HepG2 (cell line): Measurements from ENCODE around the gene RNF213. TPM values are rescaled to one million over a fixed set of nuclear protein-coding genes. Genes with fewer than 3 reads are reported as not detected.
A peak's percentile ranks its signal among the peaks of the same experiment; 100 is the strongest.

ENCODE experiments used
- CAMTA2 ChIP-seq: sonication (generic); formaldehyde crosslinking; IDR thresholded peaks from 2 replicates; pipeline ENCODE4 v1.4.0; 2020; ENCODE audit warnings: mild to moderate bottlenecking, missing genetic modification reagents, borderline replicate concordance
- ERF ChIP-seq: IDR thresholded peaks from 2 replicates; pipeline ENCODE4 v1.6.1; 2018; ENCODE audit warnings: missing biosample characterization, missing genetic modification reagents
- HNRNPH1 ChIP-seq: fragments of 200-400 bp; formaldehyde crosslinking; optimal IDR thresholded peaks from 2 replicates; pipeline ENCODE3; 2017; ENCODE audit warnings: mild to moderate bottlenecking, low read depth, low read length
- JUN ChIP-seq: sonication (generic); formaldehyde crosslinking; IDR thresholded peaks from 2 replicates; pipeline ENCODE4 v1.4.0; 2020; ENCODE audit warnings: mild to moderate bottlenecking, missing genetic modification reagents
- MYC ChIP-seq: sonication (generic); formaldehyde crosslinking; IDR thresholded peaks from 2 replicates; pipeline ENCODE4 v1.9.0; 2021; ENCODE audit warnings: missing genetic modification reagents, borderline replicate concordance
- NAIF1 ChIP-seq: sonication (generic); formaldehyde crosslinking; IDR thresholded peaks from 2 replicates; pipeline ENCODE4 v1.5.0; 2020; ENCODE audit warnings: mild to moderate bottlenecking, missing genetic modification reagents, borderline replicate concordance
- PHF20 ChIP-seq: sonication (generic); formaldehyde crosslinking; IDR thresholded peaks from 2 replicates; pipeline ENCODE4 v1.5.0; 2020; ENCODE audit warnings: mild to moderate bottlenecking, missing genetic modification reagents
- RBAK ChIP-seq: sonication (generic); formaldehyde crosslinking; IDR thresholded peaks from 2 replicates; pipeline ENCODE4 v1.5.1; 2020; ENCODE audit warnings: mild to moderate bottlenecking, missing genetic modification reagents
- RORA ChIP-seq: sonication (generic); formaldehyde crosslinking; IDR thresholded peaks from 2 replicates; pipeline ENCODE4 v1.5.0; 2020; ENCODE audit warnings: mild to moderate bottlenecking, missing genetic modification reagents, moderate library complexity
- ZFP37 ChIP-seq: sonication (generic); formaldehyde crosslinking; IDR thresholded peaks from 2 replicates; pipeline ENCODE4 v1.4.0; 2020; ENCODE audit warnings: missing genetic modification reagents, borderline replicate concordance
- ZNF160 ChIP-seq: sonication (generic); formaldehyde crosslinking; IDR thresholded peaks from 2 replicates; pipeline ENCODE4 v1.8.0; 2022; ENCODE audit warnings: mild to moderate bottlenecking, inconsistent platforms, missing genetic modification reagents
- ZNF451 ChIP-seq: sonication (generic); formaldehyde crosslinking; IDR thresholded peaks from 2 replicates; pipeline ENCODE4 v1.5.0; 2020; ENCODE audit warnings: mild to moderate bottlenecking, missing genetic modification reagents
- ZNF563 ChIP-seq: sonication (generic); formaldehyde crosslinking; IDR thresholded peaks from 2 replicates; pipeline ENCODE4 v1.8.0; 2022; ENCODE audit warnings: mild to moderate bottlenecking, moderate library complexity, missing genetic modification reagents
- ZNF644 ChIP-seq: IDR thresholded peaks from 2 replicates; pipeline ENCODE4 v1.6.1; 2016; ENCODE audit warnings: low read depth
- ZNF724P ChIP-seq: sonication (generic); formaldehyde crosslinking; IDR thresholded peaks from 2 replicates; pipeline ENCODE4 v1.8.0; 2022; ENCODE audit warnings: missing genetic modification reagents, borderline replicate concordance
- ZSCAN30 ChIP-seq: sonication (generic); formaldehyde crosslinking; IDR thresholded peaks from 2 replicates; pipeline ENCODE4 v1.5.0; 2020; ENCODE audit warnings: mild to moderate bottlenecking, missing genetic modification reagents
- polyA plus RNA-seq, 8 experiments: library from polyadenylated mRNA; depleted of rRNA in 3 of 8; stranded (reverse) in 7 of 8; unstranded in 1 of 8; fragments of >200 nt; fragmentation: Illumina TruSeq in 4 of 8; extraction: Trizol in 4 of 8; gene quantifications; 2 replicates each; pipeline versions ENCODE4 v1.2.1 to v1.2.3, GENCODE V29; 2011 to 2016; ENCODE audit warnings: low read depth in 4 of 8, missing spikeins in 1 of 8, mixed read lengths in 1 of 8; ENCODE audit not compliant: insufficient read depth in 1 of 8
- total RNA-seq, 5 experiments: library from RNA; depleted of rRNA; stranded (reverse); fragments of >200 nt; fragmentation: Illumina TruSeq; extraction: Trizol; gene quantifications; 2 replicates each; pipeline ENCODE4 v1.2.3, GENCODE V29; 2016; ENCODE audit warnings: low read depth in 1 of 5
- TF ChIP-seq, protein P1 (sequence below): sonication (generic); formaldehyde crosslinking; IDR thresholded peaks from 2 replicates; pipeline ENCODE4 v1.5.0; 2020; ENCODE audit warnings: missing genetic modification reagents
- TF ChIP-seq, protein P2 (sequence below): sonication (generic); formaldehyde crosslinking; IDR thresholded peaks from 2 replicates; pipeline ENCODE4 v1.4.0; 2020; ENCODE audit warnings: missing genetic modification reagents
- TF ChIP-seq, protein P3 (sequence below), 2 experiments: IDR thresholded peaks; 2 replicates each; pipeline ENCODE4 v1.6.1; 2011 to 2012; ENCODE audit warnings: low read length in 2 of 2, borderline replicate concordance in 1 of 2, low read depth in 1 of 2, mild to moderate bottlenecking in 1 of 2, moderate library complexity in 1 of 2
- TF ChIP-seq, protein P4 (sequence below): sonication (generic); formaldehyde crosslinking; IDR thresholded peaks from 2 replicates; pipeline ENCODE4 v1.5.1; 2020; ENCODE audit warnings: mild to moderate bottlenecking, missing genetic modification reagents, borderline replicate concordance

Gene RNF213
- total and polyA plus RNA-seq, 2 of the 13 experiments (the other 11 are each of a cell fraction or from before 2014, with no cell fraction given): 38.6 to 38.7 TPM

DNA sequence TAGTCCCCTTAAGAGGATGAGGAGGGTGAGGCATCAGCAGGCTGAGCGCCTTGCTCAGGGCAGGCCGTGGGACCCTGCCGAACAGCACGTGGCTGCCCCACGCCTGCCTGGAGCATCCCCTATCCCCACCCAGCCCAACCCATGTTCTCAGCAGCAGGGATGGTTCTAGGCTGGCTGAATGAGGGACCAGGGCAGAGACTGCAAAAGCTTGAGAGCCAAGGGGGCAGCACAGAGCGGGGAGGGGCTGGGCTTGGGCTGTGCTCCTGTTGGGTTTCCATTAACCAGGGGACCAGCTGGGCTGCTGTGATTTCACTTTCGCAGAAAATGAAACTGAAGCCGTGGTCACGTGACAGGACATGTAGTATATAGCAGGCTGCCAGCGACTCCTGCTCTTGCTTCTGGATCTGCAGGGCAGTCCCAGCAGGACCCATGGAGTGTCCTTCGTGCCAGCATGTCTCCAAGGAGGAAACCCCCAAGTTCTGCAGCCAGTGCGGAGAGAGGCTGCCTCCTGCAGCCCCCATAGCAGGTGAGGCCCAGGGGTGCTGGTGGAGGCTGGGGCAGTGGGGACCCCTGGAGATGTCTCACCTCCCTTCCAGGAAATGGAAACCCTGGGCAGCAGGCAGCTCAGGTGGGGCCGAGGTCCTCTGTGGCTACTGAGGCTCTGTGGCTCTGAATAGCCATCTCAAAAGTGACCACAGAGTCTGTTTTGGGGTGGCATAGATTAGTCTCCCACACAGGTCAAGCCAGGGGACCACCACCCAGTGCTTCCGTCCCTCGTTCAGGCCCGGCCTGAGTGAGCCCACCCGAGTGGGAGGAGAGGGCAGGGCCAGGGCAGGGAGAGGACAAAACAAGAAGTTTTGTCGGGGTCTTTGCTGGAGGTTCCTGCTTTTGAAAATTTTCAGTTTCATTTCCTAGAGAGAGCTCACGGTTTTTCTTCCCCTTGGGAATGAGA lies 2.9 kb downstream of the RNF213 start (continued):
- TF ChIP-seq ZNF563 (peak; percentile 64; the same call in 1 of the 2 replicates), RORA (no peak), ERF (CRISPR knock-in tag) (peak; percentile 27; the same call in 1 of the 2 replicates), ZSCAN30 (no peak), ZNF724P (no peak; the same call in 1 of the 2 replicates), CAMTA2 (CRISPR knock-in tag) (peak; percentile 77; the same call in 1 of the 2 replicates), ZNF160 (CRISPR knock-in tag) (peak; percentile 57; the same call in 1 of the 2 replicates), ZFP37 (CRISPR knock-in tag) (no peak), PHF20 (CRISPR knock-in tag) (peak; percentile 71; the same call in 1 of the 2 replicates), ZNF451 (CRISPR knock-in tag) (no peak), NAIF1 (CRISPR knock-in tag) (no peak), ZNF644 (CRISPR knock-in tag) (peak; percentile 68), MYC (peak; percentile 50), JUN (CRISPR knock-in tag) (no peak), RBAK (CRISPR knock-in tag) (no peak), HNRNPH1 (peak; percentile 34)
- TF ChIP-seq, protein P1, sequence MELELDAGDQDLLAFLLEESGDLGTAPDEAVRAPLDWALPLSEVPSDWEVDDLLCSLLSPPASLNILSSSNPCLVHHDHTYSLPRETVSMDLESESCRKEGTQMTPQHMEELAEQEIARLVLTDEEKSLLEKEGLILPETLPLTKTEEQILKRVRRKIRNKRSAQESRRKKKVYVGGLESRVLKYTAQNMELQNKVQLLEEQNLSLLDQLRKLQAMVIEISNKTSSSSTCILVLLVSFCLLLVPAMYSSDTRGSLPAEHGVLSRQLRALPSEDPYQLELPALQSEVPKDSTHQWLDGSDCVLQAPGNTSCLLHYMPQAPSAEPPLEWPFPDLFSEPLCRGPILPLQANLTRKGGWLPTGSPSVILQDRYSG (CRISPR knock-in tag): no peak
- TF ChIP-seq, protein P2, sequence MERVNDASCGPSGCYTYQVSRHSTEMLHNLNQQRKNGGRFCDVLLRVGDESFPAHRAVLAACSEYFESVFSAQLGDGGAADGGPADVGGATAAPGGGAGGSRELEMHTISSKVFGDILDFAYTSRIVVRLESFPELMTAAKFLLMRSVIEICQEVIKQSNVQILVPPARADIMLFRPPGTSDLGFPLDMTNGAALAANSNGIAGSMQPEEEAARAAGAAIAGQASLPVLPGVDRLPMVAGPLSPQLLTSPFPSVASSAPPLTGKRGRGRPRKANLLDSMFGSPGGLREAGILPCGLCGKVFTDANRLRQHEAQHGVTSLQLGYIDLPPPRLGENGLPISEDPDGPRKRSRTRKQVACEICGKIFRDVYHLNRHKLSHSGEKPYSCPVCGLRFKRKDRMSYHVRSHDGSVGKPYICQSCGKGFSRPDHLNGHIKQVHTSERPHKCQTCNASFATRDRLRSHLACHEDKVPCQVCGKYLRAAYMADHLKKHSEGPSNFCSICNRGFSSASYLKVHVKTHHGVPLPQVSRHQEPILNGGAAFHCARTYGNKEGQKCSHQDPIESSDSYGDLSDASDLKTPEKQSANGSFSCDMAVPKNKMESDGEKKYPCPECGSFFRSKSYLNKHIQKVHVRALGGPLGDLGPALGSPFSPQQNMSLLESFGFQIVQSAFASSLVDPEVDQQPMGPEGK (CRISPR knock-in tag): peak; percentile 93
- TF ChIP-seq, protein P3, sequence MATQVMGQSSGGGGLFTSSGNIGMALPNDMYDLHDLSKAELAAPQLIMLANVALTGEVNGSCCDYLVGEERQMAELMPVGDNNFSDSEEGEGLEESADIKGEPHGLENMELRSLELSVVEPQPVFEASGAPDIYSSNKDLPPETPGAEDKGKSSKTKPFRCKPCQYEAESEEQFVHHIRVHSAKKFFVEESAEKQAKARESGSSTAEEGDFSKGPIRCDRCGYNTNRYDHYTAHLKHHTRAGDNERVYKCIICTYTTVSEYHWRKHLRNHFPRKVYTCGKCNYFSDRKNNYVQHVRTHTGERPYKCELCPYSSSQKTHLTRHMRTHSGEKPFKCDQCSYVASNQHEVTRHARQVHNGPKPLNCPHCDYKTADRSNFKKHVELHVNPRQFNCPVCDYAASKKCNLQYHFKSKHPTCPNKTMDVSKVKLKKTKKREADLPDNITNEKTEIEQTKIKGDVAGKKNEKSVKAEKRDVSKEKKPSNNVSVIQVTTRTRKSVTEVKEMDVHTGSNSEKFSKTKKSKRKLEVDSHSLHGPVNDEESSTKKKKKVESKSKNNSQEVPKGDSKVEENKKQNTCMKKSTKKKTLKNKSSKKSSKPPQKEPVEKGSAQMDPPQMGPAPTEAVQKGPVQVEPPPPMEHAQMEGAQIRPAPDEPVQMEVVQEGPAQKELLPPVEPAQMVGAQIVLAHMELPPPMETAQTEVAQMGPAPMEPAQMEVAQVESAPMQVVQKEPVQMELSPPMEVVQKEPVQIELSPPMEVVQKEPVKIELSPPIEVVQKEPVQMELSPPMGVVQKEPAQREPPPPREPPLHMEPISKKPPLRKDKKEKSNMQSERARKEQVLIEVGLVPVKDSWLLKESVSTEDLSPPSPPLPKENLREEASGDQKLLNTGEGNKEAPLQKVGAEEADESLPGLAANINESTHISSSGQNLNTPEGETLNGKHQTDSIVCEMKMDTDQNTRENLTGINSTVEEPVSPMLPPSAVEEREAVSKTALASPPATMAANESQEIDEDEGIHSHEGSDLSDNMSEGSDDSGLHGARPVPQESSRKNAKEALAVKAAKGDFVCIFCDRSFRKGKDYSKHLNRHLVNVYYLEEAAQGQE (IDR thresholded peaks at IDR 0.05; ENCODE audit: borderline replicate concordance in 1 of 2, low read depth in 1 of 2, low read length in 2 of 2): peak in 1 of 2 experiments; percentile 49; a peak in 1 of 4 replicates
- TF ChIP-seq, protein P4, sequence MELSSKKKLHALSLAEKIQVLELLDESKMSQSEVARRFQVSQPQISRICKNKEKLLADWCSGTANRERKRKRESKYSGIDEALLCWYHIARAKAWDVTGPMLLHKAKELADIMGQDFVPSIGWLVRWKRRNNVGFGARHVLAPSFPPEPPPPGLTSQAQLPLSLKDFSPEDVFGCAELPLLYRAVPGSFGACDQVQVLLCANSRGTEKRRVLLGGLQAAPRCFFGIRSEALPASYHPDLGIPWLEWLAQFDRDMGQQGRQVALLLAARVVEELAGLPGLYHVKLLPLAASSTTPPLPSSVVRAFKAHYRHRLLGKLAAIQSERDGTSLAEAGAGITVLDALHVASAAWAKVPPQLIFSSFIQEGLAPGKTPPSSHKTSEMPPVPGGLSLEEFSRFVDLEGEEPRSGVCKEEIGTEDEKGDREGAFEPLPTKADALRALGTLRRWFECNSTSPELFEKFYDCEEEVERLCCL (CRISPR knock-in tag): no peak
